HEK293 (cell line): ENCODE results near the gene ENOSF1.

Experiments used
- CTCF ChIP-seq: fragments of 450-650 bp; formaldehyde crosslinking; IDR thresholded peaks from 2 replicates; pipeline ENCODE4 v1.5.1; 2016; ENCODE audit warnings: missing biosample characterization, missing genetic modification characterization
- ZNF777 ChIP-seq: fragments of 450-650 bp; formaldehyde crosslinking; IDR thresholded peaks from 2 replicates; pipeline ENCODE4 v1.5.1; 2017; ENCODE audit warnings: missing biosample characterization, missing genetic modification characterization, borderline replicate concordance

- TF ChIP-seq CTCF (tag by site-specific recombination) (no peak), ZNF777 (tag by site-specific recombination) (no peak)
Measured at GRCh38 chr18:686339-687111, 25.9 kb downstream of the ENOSF1 start.
